Omental fat pad (tissue), 4 donors: ENCODE data around the gene CABLES1. TPM values are rescaled to one million over a fixed set of nuclear protein-coding genes. Genes with fewer than 3 reads are reported as not detected.
"Not testable (repeated sequence)": the region's sequence is repeated elsewhere in the genome, so short reads cannot be mapped to it uniquely, and the experiment has no call there.

Experiments used
- ATAC-seq: fragments of 150-250 bp; one replicate; pipeline ENCODE4 v1.9.1; 2016; ENCODE audit warnings: mild to moderate bottlenecking, moderate library complexity; ENCODE audit not compliant: low FRiP score
- DNase-seq: peaks from one replicate; pipeline ENCODE4 v3.0.0-alpha.2; 2019; ENCODE audit warnings: low spot score
- CTCF ChIP-seq, 3 donors: fragments of 450-650 bp; IDR thresholded peaks; one replicate each; pipeline ENCODE4 v1.5.1; 2016 to 2017; ENCODE audit warnings: antibody characterized with exemption in 3 of 3, mild to moderate bottlenecking in 3 of 3, moderate library complexity in 2 of 3
- total RNA-seq, 4 donors: library from RNA; depleted of rRNA; stranded (reverse); fragments of >200 nt; gene quantifications; one replicate each; pipeline ENCODE4 v1.1.0, GENCODE V29; 2016

The CABLES1 gene, protein sequence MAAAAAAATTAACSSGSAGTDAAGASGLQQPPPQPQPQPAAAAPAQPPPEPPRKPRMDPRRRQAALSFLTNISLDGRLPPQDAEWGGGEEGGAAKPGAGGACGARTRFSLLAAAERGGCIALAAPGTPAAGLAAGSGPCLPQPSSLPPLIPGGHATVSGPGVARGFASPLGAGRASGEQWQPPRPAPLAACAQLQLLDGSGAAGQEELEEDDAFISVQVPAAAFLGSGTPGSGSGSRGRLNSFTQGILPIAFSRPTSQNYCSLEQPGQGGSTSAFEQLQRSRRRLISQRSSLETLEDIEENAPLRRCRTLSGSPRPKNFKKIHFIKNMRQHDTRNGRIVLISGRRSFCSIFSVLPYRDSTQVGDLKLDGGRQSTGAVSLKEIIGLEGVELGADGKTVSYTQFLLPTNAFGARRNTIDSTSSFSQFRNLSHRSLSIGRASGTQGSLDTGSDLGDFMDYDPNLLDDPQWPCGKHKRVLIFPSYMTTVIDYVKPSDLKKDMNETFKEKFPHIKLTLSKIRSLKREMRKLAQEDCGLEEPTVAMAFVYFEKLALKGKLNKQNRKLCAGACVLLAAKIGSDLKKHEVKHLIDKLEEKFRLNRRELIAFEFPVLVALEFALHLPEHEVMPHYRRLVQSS
- total RNA-seq = 10 to 100 TPM; 24.4 to 95.9 (median 30.4) TPM

GRCh38 chr18:23134780-23135549, at the start of gene CABLES1:
TSS of gene CABLES1 (plus strand) at chr18:23135485. CDS start at chr18:23135763, 278 bp downstream.
- ATAC-seq (no peak), DNase-seq (no peak)
- no peak for TF ChIP-seq CTCF (IDR thresholded peaks at IDR 0.05)

GRCh38 chr18:23087352-23087751, 47.9 kb upstream of the CABLES1 start:
- no peak for TF ChIP-seq CTCF (IDR thresholded peaks at IDR 0.05)
- ATAC-seq = no peak
- DNase-seq = no peak

DNA sequence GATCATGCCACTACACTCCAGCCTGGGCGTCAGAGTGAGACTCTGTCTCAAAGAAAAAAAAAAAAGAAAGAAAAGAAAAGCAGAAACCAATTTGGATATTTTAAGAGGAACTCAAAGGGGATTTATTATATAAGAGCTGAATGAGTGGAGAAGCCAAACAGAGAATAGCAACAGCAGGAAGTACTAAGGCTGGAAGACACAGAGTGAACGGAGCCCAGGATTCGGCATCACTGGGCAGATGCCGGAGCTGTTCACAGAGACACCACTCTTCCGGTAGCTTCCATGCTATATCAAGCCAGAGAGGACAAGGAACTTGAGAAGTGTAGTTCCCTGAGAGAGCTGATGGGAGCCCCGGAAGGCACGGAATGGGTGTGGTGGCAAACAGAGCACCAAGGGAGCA, 47.0 kb upstream of the CABLES1 start:
- TF ChIP-seq CTCF (IDR thresholded peaks at IDR 0.05) = no peak
- DNase-seq (no peak), ATAC-seq (no peak)

- ATAC-seq, DNase-seq: not testable (repeated sequence)
Observed at GRCh38 chr18:23091017-23091993, 44.0 kb upstream of the CABLES1 start.

DNA sequence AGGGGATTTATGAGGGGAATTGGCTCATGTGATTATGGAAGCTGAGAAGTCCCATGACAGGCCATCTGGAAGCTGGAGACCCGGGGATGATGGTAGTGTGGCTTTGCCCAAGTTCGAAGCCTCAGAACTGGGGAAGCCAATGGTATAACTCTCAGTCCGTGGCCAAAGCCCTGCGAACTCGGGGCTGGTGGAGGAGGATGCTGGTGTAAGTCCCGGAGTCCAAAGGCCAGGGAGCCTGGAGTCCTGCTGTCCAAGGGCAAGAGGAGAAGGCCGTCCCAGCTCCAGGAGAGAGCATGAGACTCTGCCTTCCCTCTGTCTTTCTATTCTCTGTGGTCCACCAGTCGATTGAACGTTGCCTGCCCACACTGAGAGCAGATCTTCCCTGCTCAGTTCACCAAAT, 43.2 kb upstream of the CABLES1 start:
- ATAC-seq (no peak), DNase-seq (no peak)
- TF ChIP-seq CTCF (IDR thresholded peaks at IDR 0.05) = no peak

DNA sequence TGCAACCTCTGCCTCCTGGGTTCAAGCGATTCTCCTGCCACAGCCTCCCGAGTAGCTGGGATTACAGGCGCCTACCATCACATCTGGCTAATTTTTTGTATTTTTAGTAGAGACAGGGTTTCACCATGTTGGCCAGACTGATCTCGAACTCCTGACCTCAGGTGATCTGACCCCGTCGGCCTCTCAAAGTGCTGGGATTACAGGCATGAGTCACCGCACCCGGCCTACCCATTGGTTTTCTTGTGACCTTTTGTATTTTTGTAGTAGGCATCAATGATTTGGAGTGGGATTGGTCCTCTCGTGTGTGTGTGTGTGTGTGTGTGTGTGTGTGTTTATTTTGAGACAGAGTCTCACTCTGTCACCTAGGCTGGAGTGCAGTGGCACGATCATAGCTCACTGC, 42.2 kb upstream of the CABLES1 start:
- not testable (repeated sequence) for DNase-seq, ATAC-seq

DNA sequence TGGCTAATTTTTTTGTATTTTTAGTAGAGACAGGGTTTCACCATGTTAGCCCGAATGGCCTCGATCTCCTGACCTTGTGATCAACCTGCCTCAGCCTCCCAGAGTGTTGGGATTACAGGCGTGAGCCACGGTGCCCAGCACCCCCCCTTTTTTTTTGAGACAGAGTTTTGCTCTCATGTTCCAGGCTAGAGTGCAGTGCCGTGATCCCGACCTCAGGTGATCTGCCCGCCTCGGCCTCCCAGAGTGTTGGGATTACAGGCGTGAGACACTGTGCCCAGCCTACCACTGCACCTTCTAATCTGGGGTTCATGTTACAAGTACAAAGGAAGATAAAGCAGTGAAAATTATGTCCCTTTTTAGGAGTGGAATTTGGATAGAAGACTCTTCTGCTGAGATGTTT, 41.5 kb upstream of the CABLES1 start:
- DNase-seq = no peak
- ATAC-seq = no peak

More for the DNA sequence above, 41.5 kb upstream of the CABLES1 start:
- TF ChIP-seq CTCF (IDR thresholded peaks at IDR 0.05) = no peak
